GM23338 (cell line): ENCODE results near the gene RECQL5. TPM values are rescaled to one million over a fixed set of nuclear protein-coding genes. Genes with fewer than 3 reads are reported as not detected.

Experiments used
- ATAC-seq: fragments of 200-7000 bp; cut with Tn5 transposase; 3 replicates; pipeline ENCODE4 v1.9.1; 2020
- DNase-seq: peaks from one replicate; pipeline ENCODE4 v3.0.0-alpha.2; 2015; ENCODE audit warnings: low spot score
- H2AFZ ChIP-seq: fragments of 200-600 bp; sonication (generic); 2 replicates; pipeline ENCODE4 v1.8.0; 2016; ENCODE audit warnings: antibody characterized with exemption, mild to moderate bottlenecking, moderate library complexity
- H3F3A ChIP-seq: fragments of 200-600 bp; sonication (generic); replicated peaks from 2 replicates; pipeline ENCODE4 v1.8.0; 2017; ENCODE audit warnings: antibody characterized with exemption, mixed run types, low read depth
- H3K27ac ChIP-seq: fragments of 200-600 bp; sonication (generic); 2 replicates; pipeline ENCODE4 v1.6.1; 2016; ENCODE audit warnings: low read depth
- H3K27me3 ChIP-seq: fragments of 200-600 bp; sonication (generic); 2 replicates; pipeline ENCODE4 v1.8.0; 2016; ENCODE audit warnings: mild to moderate bottlenecking, mixed run types, moderate library complexity; ENCODE audit not compliant: insufficient read depth
- H3K36me3 ChIP-seq: fragments of 200-600 bp; sonication (generic); 2 replicates; pipeline ENCODE4 v1.8.0; 2016; ENCODE audit warnings: mild to moderate bottlenecking; ENCODE audit not compliant: insufficient read depth
- H3K4me1 ChIP-seq: fragments of 200-600 bp; sonication (generic); 2 replicates; pipeline ENCODE4 v1.8.0; 2016; ENCODE audit warnings: mild to moderate bottlenecking, moderate library complexity; ENCODE audit not compliant: insufficient read depth
- H3K4me2 ChIP-seq: fragments of 200-600 bp; sonication (generic); 2 replicates; pipeline ENCODE4 v1.7.1; 2017; ENCODE audit warnings: mixed run types
- H3K4me3 ChIP-seq: fragments of 200-600 bp; sonication (generic); 2 replicates; pipeline ENCODE4 v1.6.1; 2016; ENCODE audit warnings: mixed run types
- H3K79me2 ChIP-seq: fragments of 200-600 bp; sonication (generic); replicated peaks from 2 replicates; pipeline ENCODE4 v1.8.0; 2017; ENCODE audit warnings: mild to moderate bottlenecking; ENCODE audit not compliant: insufficient read depth
- H3K9me2 ChIP-seq: fragments of 200-600 bp; sonication (generic); 2 replicates; pipeline ENCODE4 v1.8.0; 2017; ENCODE audit not compliant: insufficient read depth
- H4K20me1 ChIP-seq: fragments of 200-600 bp; sonication (generic); replicated peaks from 2 replicates; pipeline ENCODE4 v1.8.0; 2017; ENCODE audit warnings: mild to moderate bottlenecking; ENCODE audit not compliant: insufficient read depth
- H3K27ac Mint-ChIP-seq: 2 replicates; pipeline ENCODE4 v1.8.0; 2020; ENCODE audit warnings: inconsistent platforms, mild to moderate bottlenecking, moderate library complexity, mixed read lengths
- H3K27me3 Mint-ChIP-seq: 3 replicates; pipeline ENCODE4 v1.8.0; 2022; ENCODE audit warnings: low read depth, mild to moderate bottlenecking, moderate library complexity, mixed read lengths, inconsistent platforms; ENCODE audit not compliant: insufficient read depth, poor library complexity
- H3K36me3 Mint-ChIP-seq: 3 replicates; pipeline ENCODE4 v1.8.0; 2021; ENCODE audit warnings: low read depth, mild to moderate bottlenecking, inconsistent platforms, moderate library complexity, mixed read lengths
- H3K4me1 Mint-ChIP-seq: 3 replicates; pipeline ENCODE4 v1.8.0; 2020; ENCODE audit warnings: mild to moderate bottlenecking, inconsistent platforms, mixed read lengths
- H3K4me3 Mint-ChIP-seq: 3 replicates; pipeline ENCODE4 v1.8.0; 2021; ENCODE audit warnings: moderate library complexity, mild to moderate bottlenecking, inconsistent platforms, mixed read lengths
- H3K9me3 Mint-ChIP-seq: 3 replicates; pipeline ENCODE4 v1.8.0; 2020; ENCODE audit warnings: moderate library complexity, mild to moderate bottlenecking, inconsistent platforms, mixed read lengths
- CREB1 ChIP-seq: fragments of 250-450 bp; sonication (Bioruptor Pico); IDR thresholded peaks from 2 replicates; pipeline ENCODE4 v1.5.0; 2020; ENCODE audit warnings: low read depth, mild to moderate bottlenecking, moderate library complexity
- CTCF ChIP-seq, 2 experiments: fragments of 200-600 bp in 1 of 2; sonication (generic) in 1 of 2; conservative IDR thresholded peaks; 2 replicates each; pipeline versions ENCODE4 v1.5.1 to v1.6.1; 2016 to 2017; ENCODE audit warnings: antibody characterized with exemption in 2 of 2, low read depth in 2 of 2, mild to moderate bottlenecking in 2 of 2, moderate library complexity in 1 of 2
- EZH2 ChIP-seq: fragments of 200-600 bp; sonication (generic); IDR thresholded peaks from one replicate; pipeline ENCODE4 v1.8.0; 2017; ENCODE audit warnings: antibody characterized with exemption, mild to moderate bottlenecking, low read depth; ENCODE audit not compliant: unreplicated experiment
- ZNF114 ChIP-seq: fragments of 250-450 bp; sonication (Bioruptor Pico); IDR thresholded peaks from 2 replicates; pipeline ENCODE4 v1.5.0; 2020; ENCODE audit warnings: mild to moderate bottlenecking, moderate library complexity
- ZNF331 ChIP-seq: fragments of 250-450 bp; sonication (Bioruptor Pico); IDR thresholded peaks from 2 replicates; pipeline ENCODE4 v1.5.0; 2020; ENCODE audit warnings: low read depth, mild to moderate bottlenecking, moderate library complexity
- polyA plus RNA-seq: library from polyadenylated mRNA; unstranded; fragments of >200 nt; fragmentation: Nextera tagmentation; extraction: Ambion mirVana; gene quantifications from 2 replicates; pipeline ENCODE4 v1.2.1, GENCODE V29; 2016
- total RNA-seq: library from RNA; depleted of rRNA; stranded (reverse); fragments of >200 nt; shearing (Covaris generic); gene quantifications from 2 replicates; pipeline ENCODE4 v1.2.3, GENCODE V29; 2014
- TF ChIP-seq, protein P1 (sequence below): IDR thresholded peaks from 2 replicates; pipeline ENCODE4 v1.6.1; 2016; ENCODE audit warnings: antibody characterized with exemption
- TF ChIP-seq, protein P2 (sequence below): IDR thresholded peaks from one replicate; pipeline ENCODE4 v1.6.1; 2018; ENCODE audit warnings: antibody characterized with exemption; ENCODE audit not compliant: unreplicated experiment

The RECQL5 gene
- total and polyA plus RNA-seq, 2 experiments from 2014 or later: 20.0 to 23.3 TPM

GRCh38 chr17:75701288-75701687, 34.3 kb upstream of the RECQL5 start (continued):
- TF ChIP-seq, protein P1, sequence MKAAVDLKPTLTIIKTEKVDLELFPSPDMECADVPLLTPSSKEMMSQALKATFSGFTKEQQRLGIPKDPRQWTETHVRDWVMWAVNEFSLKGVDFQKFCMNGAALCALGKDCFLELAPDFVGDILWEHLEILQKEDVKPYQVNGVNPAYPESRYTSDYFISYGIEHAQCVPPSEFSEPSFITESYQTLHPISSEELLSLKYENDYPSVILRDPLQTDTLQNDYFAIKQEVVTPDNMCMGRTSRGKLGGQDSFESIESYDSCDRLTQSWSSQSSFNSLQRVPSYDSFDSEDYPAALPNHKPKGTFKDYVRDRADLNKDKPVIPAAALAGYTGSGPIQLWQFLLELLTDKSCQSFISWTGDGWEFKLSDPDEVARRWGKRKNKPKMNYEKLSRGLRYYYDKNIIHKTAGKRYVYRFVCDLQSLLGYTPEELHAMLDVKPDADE: no peak
- TF ChIP-seq, protein P2, sequence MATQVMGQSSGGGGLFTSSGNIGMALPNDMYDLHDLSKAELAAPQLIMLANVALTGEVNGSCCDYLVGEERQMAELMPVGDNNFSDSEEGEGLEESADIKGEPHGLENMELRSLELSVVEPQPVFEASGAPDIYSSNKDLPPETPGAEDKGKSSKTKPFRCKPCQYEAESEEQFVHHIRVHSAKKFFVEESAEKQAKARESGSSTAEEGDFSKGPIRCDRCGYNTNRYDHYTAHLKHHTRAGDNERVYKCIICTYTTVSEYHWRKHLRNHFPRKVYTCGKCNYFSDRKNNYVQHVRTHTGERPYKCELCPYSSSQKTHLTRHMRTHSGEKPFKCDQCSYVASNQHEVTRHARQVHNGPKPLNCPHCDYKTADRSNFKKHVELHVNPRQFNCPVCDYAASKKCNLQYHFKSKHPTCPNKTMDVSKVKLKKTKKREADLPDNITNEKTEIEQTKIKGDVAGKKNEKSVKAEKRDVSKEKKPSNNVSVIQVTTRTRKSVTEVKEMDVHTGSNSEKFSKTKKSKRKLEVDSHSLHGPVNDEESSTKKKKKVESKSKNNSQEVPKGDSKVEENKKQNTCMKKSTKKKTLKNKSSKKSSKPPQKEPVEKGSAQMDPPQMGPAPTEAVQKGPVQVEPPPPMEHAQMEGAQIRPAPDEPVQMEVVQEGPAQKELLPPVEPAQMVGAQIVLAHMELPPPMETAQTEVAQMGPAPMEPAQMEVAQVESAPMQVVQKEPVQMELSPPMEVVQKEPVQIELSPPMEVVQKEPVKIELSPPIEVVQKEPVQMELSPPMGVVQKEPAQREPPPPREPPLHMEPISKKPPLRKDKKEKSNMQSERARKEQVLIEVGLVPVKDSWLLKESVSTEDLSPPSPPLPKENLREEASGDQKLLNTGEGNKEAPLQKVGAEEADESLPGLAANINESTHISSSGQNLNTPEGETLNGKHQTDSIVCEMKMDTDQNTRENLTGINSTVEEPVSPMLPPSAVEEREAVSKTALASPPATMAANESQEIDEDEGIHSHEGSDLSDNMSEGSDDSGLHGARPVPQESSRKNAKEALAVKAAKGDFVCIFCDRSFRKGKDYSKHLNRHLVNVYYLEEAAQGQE: no peak

DNA sequence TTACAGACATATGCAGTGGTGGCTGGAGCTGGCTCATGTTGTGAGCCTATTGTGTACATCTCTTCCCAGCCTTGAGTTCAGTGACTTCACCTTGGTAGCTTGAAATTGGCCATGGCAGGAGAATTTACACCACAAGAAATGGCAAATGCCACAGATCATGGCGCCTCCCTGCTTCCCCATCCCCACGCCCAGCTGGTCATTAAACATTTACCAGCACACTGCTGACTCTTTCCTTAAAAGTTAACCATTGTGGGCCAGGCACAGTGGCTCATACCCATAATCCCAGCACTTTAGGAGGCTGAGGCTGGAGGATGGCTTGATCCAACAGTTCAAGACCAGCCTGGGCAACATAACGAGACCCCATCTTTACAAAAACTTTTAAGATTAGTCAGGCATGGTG, 31.7 kb upstream of the RECQL5 start:
- DNase-seq (no peak), ATAC-seq (no peak)
- peaks cover 7% of the 10 kb centered on the region for H4K20me1 ChIP-seq
- no peak overlapping the region for H3K4me3 Mint-ChIP-seq
- no peak overlapping the region for H3K27ac Mint-ChIP-seq
- peaks cover 19% of the 10 kb centered on the region for H3K36me3 ChIP-seq
- H3K36me3 Mint-ChIP-seq: peaks cover 54% of the 10 kb centered on the region
- H3K79me2 ChIP-seq: no peaks in the 10 kb centered on the region
- no peak for TF ChIP-seq ZNF114 (CRISPR knock-in tag)
- TF ChIP-seq, protein P2: no peak
- no peak for TF ChIP-seq CTCF (conservative IDR thresholded peaks at IDR 0.05; ENCODE audit: low read depth in 2 of 2)
- TF ChIP-seq EZH2: no peak
- no peak for TF ChIP-seq CREB1 (CRISPR knock-in tag)
- no peak for TF ChIP-seq ZNF331 (CRISPR knock-in tag)
- H3F3A ChIP-seq: no peaks in the 10 kb centered on the region
- no peaks in the 10 kb centered on the region for H3K4me1 ChIP-seq
- H3K9me3 Mint-ChIP-seq: no peaks in the 10 kb centered on the region
- peaks cover 10% of the 10 kb centered on the region for H3K27me3 Mint-ChIP-seq
- H3K27me3 ChIP-seq: no peaks in the 10 kb centered on the region
- peaks cover 8% of the 10 kb centered on the region for H3K4me1 Mint-ChIP-seq
- H3K4me2 ChIP-seq: no peak overlapping the region
- H3K27ac ChIP-seq: no peak overlapping the region
- no peaks in the 10 kb centered on the region for H3K9me2 ChIP-seq
- H3K4me3 ChIP-seq: no peak overlapping the region
- H2AFZ ChIP-seq: no peak overlapping the region
